K562 (cell line): ENCODE results near the gene TFF1. TPM values are rescaled to one million over a fixed set of nuclear protein-coding genes. Genes with fewer than 3 reads are reported as not detected.

Experiments
- CCAR2 ChIP-seq: fragments of 200-400 bp; formaldehyde crosslinking; IDR thresholded peaks from 2 replicates; pipeline ENCODE4 v1.6.1; 2017; ENCODE audit warnings: mild to moderate bottlenecking, low read depth, low read length
- CHCHD3 ChIP-seq: fragments of 250-450 bp; sonication (Bioruptor Pico); IDR thresholded peaks from 2 replicates; pipeline ENCODE4 v2.1.2; 2022; ENCODE audit warnings: mild to moderate bottlenecking
- PPARD ChIP-seq: fragments of 250-450 bp; sonication (Bioruptor Pico); IDR thresholded peaks from 2 replicates; pipeline ENCODE4 v1.8.0; 2022; ENCODE audit warnings: inconsistent platforms, mild to moderate bottlenecking, moderate library complexity
- PRDM10 ChIP-seq: fragments of 450-650 bp; IDR thresholded peaks from 2 replicates; pipeline ENCODE4 v1.6.1; 2018; ENCODE audit not compliant: partially characterized antibody
- VEZF1 ChIP-seq: fragments of 200-800 bp; sonication (Bioruptor generic); IDR thresholded peaks from 2 replicates; pipeline ENCODE4 v1.6.1; 2017; ENCODE audit warnings: missing genetic modification characterization, missing compliant biosample characterization
- polyA plus RNA-seq, 8 experiments: library from polyadenylated mRNA; depleted of rRNA in 4 of 8; stranded (reverse) in 5 of 8; unstranded in 3 of 8; fragments of >200 nt; fragmentation: Nextera tagmentation in 2 of 8; fragmentation: Illumina TruSeq in 1 of 8; extraction: Ambion mirVana in 2 of 8; extraction: Trizol in 1 of 8; gene quantifications; 2 replicates each; pipeline versions ENCODE4 v1.2.1 to v1.2.3, GENCODE V29; 2011 to 2014; ENCODE audit warnings: inconsistent platforms in 1 of 8, missing spikeins in 1 of 8
- total RNA-seq, 7 experiments: library from RNA; depleted of rRNA in 6 of 7; stranded (reverse); fragments of >200 nt in 6 of 7; fragmentation: Illumina TruSeq in 2 of 7; extraction: Trizol in 2 of 7; gene quantifications; 2 replicates each; pipeline versions ENCODE4 v1.2.1 to v1.2.3, GENCODE V29; 2011 to 2021; ENCODE audit warnings: low replicate concordance in 1 of 7
- TF ChIP-seq, protein P1 (sequence below): IDR thresholded peaks from 2 replicates; pipeline ENCODE4 v1.6.1; 2011; ENCODE audit warnings: borderline replicate concordance, low read depth, mild to moderate bottlenecking, moderate library complexity, low read length; ENCODE audit not compliant: insufficient read depth, poor library complexity, severe bottlenecking

TFF1 gene
- total and polyA plus RNA-seq, 9 of the 15 experiments (the other 6 are each of a cell fraction or from before 2014, with no cell fraction given), result 0.31 TPM; not detected in 8

- TF ChIP-seq PPARD (CRISPR knock-in tag), result no peak
- TF ChIP-seq, protein P1, sequence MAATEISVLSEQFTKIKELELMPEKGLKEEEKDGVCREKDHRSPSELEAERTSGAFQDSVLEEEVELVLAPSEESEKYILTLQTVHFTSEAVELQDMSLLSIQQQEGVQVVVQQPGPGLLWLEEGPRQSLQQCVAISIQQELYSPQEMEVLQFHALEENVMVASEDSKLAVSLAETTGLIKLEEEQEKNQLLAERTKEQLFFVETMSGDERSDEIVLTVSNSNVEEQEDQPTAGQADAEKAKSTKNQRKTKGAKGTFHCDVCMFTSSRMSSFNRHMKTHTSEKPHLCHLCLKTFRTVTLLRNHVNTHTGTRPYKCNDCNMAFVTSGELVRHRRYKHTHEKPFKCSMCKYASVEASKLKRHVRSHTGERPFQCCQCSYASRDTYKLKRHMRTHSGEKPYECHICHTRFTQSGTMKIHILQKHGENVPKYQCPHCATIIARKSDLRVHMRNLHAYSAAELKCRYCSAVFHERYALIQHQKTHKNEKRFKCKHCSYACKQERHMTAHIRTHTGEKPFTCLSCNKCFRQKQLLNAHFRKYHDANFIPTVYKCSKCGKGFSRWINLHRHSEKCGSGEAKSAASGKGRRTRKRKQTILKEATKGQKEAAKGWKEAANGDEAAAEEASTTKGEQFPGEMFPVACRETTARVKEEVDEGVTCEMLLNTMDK, result no peak
- no peak for TF ChIP-seq CHCHD3
- TF ChIP-seq CCAR2, result no peak
- TF ChIP-seq VEZF1, result no peak
- TF ChIP-seq PRDM10, result no peak
Observed at GRCh38 chr21:42314616-42315295, 51.6 kb downstream of the TFF1 start (continued).
